HepG2 (cell line): Measurements from ENCODE around the gene ITCH. TPM values are rescaled to one million over a fixed set of nuclear protein-coding genes. Genes with fewer than 3 reads are reported as not detected.

ENCODE experiments used
- CBFB ChIP-seq: sonication (generic); formaldehyde crosslinking; IDR thresholded peaks from 2 replicates; pipeline ENCODE4 v1.4.0; 2020; ENCODE audit warnings: missing genetic modification reagents
- CEBPB ChIP-seq: IDR thresholded peaks from 2 replicates; pipeline ENCODE4 v1.6.1; 2011; ENCODE audit warnings: low read depth, low read length, improper control_type of control experiment, borderline replicate concordance
- CREM ChIP-seq, 2 experiments: sonication (generic) in 1 of 2; formaldehyde crosslinking in 1 of 2; IDR thresholded peaks; 2 replicates each; pipeline versions ENCODE4 v1.4.0 to v1.6.1; 2016 to 2020; ENCODE audit warnings: antibody characterized with exemption in 1 of 2, mild to moderate bottlenecking in 1 of 2, missing genetic modification reagents in 1 of 2
- FOXO1 ChIP-seq: sonication (generic); formaldehyde crosslinking; IDR thresholded peaks from 2 replicates; pipeline ENCODE4 v1.4.0; 2020; ENCODE audit warnings: missing genetic modification reagents
- GABPB1 ChIP-seq: IDR thresholded peaks from 2 replicates; pipeline ENCODE4 v1.6.1; 2016; ENCODE audit warnings: mild to moderate bottlenecking, missing genetic modification reagents, moderate library complexity, missing compliant biosample characterization
- HDAC6 ChIP-seq: fragments of 200-600 bp; sonication (generic); IDR thresholded peaks from 2 replicates; pipeline ENCODE4 v1.7.0; 2017; ENCODE audit warnings: mild to moderate bottlenecking, antibody characterized with exemption, low read length, low read depth
- HIVEP1 ChIP-seq: sonication (generic); formaldehyde crosslinking; IDR thresholded peaks from 2 replicates; pipeline ENCODE4 v1.4.0; 2020; ENCODE audit warnings: mild to moderate bottlenecking, missing genetic modification reagents
- KMT2A ChIP-seq: sonication (generic); formaldehyde crosslinking; IDR thresholded peaks from 2 replicates; pipeline ENCODE4 v1.4.0; 2020; ENCODE audit warnings: missing genetic modification reagents
- NFKB2 ChIP-seq: sonication (generic); formaldehyde crosslinking; IDR thresholded peaks from 2 replicates; pipeline ENCODE4 v1.4.0; 2020; ENCODE audit warnings: missing genetic modification reagents, borderline replicate concordance
- NFYC ChIP-seq: IDR thresholded peaks from 2 replicates; pipeline ENCODE4 v1.6.1; 2016; ENCODE audit warnings: missing genetic modification reagents, missing compliant biosample characterization
- RBM22 ChIP-seq: fragments of 200-400 bp; formaldehyde crosslinking; optimal IDR thresholded peaks from 2 replicates; pipeline ENCODE3; 2017; ENCODE audit warnings: mild to moderate bottlenecking, low read length, moderate library complexity
- RCOR2 ChIP-seq: IDR thresholded peaks from 2 replicates; pipeline ENCODE4 v1.6.1; 2016; ENCODE audit warnings: missing biosample characterization, missing genetic modification reagents
- SNAI1 ChIP-seq: sonication (generic); formaldehyde crosslinking; IDR thresholded peaks from 2 replicates; pipeline ENCODE4 v1.5.0; 2020; ENCODE audit warnings: mild to moderate bottlenecking, missing genetic modification reagents, borderline replicate concordance
- TCF7L2 ChIP-seq: IDR thresholded peaks from 2 replicates; pipeline ENCODE4 v1.6.1; 2011; ENCODE audit warnings: mild to moderate bottlenecking, low read depth, low read length, moderate library complexity
- TEAD2 ChIP-seq: sonication (generic); formaldehyde crosslinking; IDR thresholded peaks from 2 replicates; pipeline ENCODE4 v1.9.0; 2021; ENCODE audit warnings: missing genetic modification reagents
- ZFP36 ChIP-seq: fragments of 150-350 bp; IDR thresholded peaks from 2 replicates; pipeline ENCODE4 v1.6.1; 2018; ENCODE audit warnings: borderline replicate concordance, low read length, low read depth; ENCODE audit not compliant: partially characterized antibody
- ZFYVE20 ChIP-seq: sonication (generic); formaldehyde crosslinking; IDR thresholded peaks from 2 replicates; pipeline ENCODE4 v1.8.0; 2023; ENCODE audit warnings: low read depth, mild to moderate bottlenecking, moderate library complexity, missing genetic modification reagents, borderline replicate concordance
- ZKSCAN8 ChIP-seq: IDR thresholded peaks from 2 replicates; pipeline ENCODE4 v1.6.1; 2016; ENCODE audit warnings: borderline replicate concordance, missing genetic modification reagents, missing compliant biosample characterization
- ZNF207 ChIP-seq: fragments of 450-650 bp; IDR thresholded peaks from 2 replicates; pipeline ENCODE4 v1.6.1; 2016; ENCODE audit warnings: antibody characterized with exemption, borderline replicate concordance
- ZNF224 ChIP-seq: sonication (generic); formaldehyde crosslinking; IDR thresholded peaks from 2 replicates; pipeline ENCODE4 v1.5.0; 2020; ENCODE audit warnings: mild to moderate bottlenecking, missing genetic modification reagents
- ZNF335 ChIP-seq: sonication (generic); formaldehyde crosslinking; IDR thresholded peaks from 2 replicates; pipeline ENCODE4 v1.4.0; 2020; ENCODE audit warnings: missing genetic modification reagents
- ZNF484 ChIP-seq: sonication (generic); formaldehyde crosslinking; IDR thresholded peaks from 2 replicates; pipeline ENCODE4 v1.5.1; 2020; ENCODE audit warnings: mild to moderate bottlenecking, low read depth, missing genetic modification reagents, borderline replicate concordance
- ZNF501 ChIP-seq: sonication (generic); formaldehyde crosslinking; IDR thresholded peaks from 2 replicates; pipeline ENCODE4 v1.5.1; 2020; ENCODE audit warnings: mild to moderate bottlenecking, moderate library complexity, missing genetic modification reagents
- ZNF713 ChIP-seq: sonication (generic); formaldehyde crosslinking; IDR thresholded peaks from 2 replicates; pipeline ENCODE4 v1.4.0; 2020; ENCODE audit warnings: mild to moderate bottlenecking, missing genetic modification reagents
- ZNF850 ChIP-seq: sonication (generic); formaldehyde crosslinking; conservative IDR thresholded peaks from 2 replicates; pipeline ENCODE4 v1.9.0; 2021; ENCODE audit warnings: mild to moderate bottlenecking, missing genetic modification reagents
- polyA plus RNA-seq, 8 experiments: library from polyadenylated mRNA; depleted of rRNA in 3 of 8; stranded (reverse) in 7 of 8; unstranded in 1 of 8; fragments of >200 nt; fragmentation: Illumina TruSeq in 4 of 8; extraction: Trizol in 4 of 8; gene quantifications; 2 replicates each; pipeline versions ENCODE4 v1.2.1 to v1.2.3, GENCODE V29; 2011 to 2016; ENCODE audit warnings: low read depth in 4 of 8, missing spikeins in 1 of 8, mixed read lengths in 1 of 8; ENCODE audit not compliant: insufficient read depth in 1 of 8
- total RNA-seq, 5 experiments: library from RNA; depleted of rRNA; stranded (reverse); fragments of >200 nt; fragmentation: Illumina TruSeq; extraction: Trizol; gene quantifications; 2 replicates each; pipeline ENCODE4 v1.2.3, GENCODE V29; 2016; ENCODE audit warnings: low read depth in 1 of 5
- TF ChIP-seq, protein P1 (sequence below): sonication (generic); formaldehyde crosslinking; IDR thresholded peaks from 2 replicates; pipeline ENCODE4 v1.4.0; 2020; ENCODE audit warnings: missing genetic modification reagents
- TF ChIP-seq, protein P2 (sequence below): sonication (generic); formaldehyde crosslinking; IDR thresholded peaks from 2 replicates; pipeline ENCODE4 v1.4.0; 2020; ENCODE audit warnings: mild to moderate bottlenecking, missing genetic modification reagents

Gene ITCH
- total and polyA plus RNA-seq, 2 of the 13 experiments (the other 11 are each of a cell fraction or from before 2014, with no cell fraction given): 20.5 to 112 TPM

GRCh38 chr20:34334654-34335407 lies 28.2 kb upstream of the ITCH start (continued):
- TF ChIP-seq ZNF850 (CRISPR knock-in tag) (no peak), ZKSCAN8 (peak; percentile 60; the same call in 1 of the 2 replicates), ZNF501 (no peak), GABPB1 (no peak), RCOR2 (CRISPR knock-in tag) (peak; percentile 91), ZNF224 (CRISPR knock-in tag) (no peak), CEBPB (no peak), NFYC (CRISPR knock-in tag) (no peak), ZFP36 (no peak), SNAI1 (CRISPR knock-in tag) (no peak), ZNF207 (no peak), ZFYVE20 (CRISPR knock-in tag) (no peak), ZNF713 (CRISPR knock-in tag) (no peak), NFKB2 (CRISPR knock-in tag) (peak; percentile 26; the same call in 1 of the 2 replicates), HIVEP1 (CRISPR knock-in tag) (no peak), KMT2A (CRISPR knock-in tag) (0 out of 2 replicates have a peak, but pooled peaks have one; percentile 18), HDAC6 (no peak), CREM (IDR thresholded peaks at IDR 0.05) (0 out of 2 replicates have a peak, but pooled peaks have one; percentile 14), CREM (CRISPR knock-in tag; IDR thresholded peaks at IDR 0.05) (no peak), ZNF484 (no peak), TEAD2 (no peak), RBM22 (no peak), FOXO1 (CRISPR knock-in tag) (no peak; the same call in none of the 2 replicates), TCF7L2 (no peak), ZNF335 (CRISPR knock-in tag) (no peak), CBFB (CRISPR knock-in tag) (no peak)
- TF ChIP-seq, protein P1, sequence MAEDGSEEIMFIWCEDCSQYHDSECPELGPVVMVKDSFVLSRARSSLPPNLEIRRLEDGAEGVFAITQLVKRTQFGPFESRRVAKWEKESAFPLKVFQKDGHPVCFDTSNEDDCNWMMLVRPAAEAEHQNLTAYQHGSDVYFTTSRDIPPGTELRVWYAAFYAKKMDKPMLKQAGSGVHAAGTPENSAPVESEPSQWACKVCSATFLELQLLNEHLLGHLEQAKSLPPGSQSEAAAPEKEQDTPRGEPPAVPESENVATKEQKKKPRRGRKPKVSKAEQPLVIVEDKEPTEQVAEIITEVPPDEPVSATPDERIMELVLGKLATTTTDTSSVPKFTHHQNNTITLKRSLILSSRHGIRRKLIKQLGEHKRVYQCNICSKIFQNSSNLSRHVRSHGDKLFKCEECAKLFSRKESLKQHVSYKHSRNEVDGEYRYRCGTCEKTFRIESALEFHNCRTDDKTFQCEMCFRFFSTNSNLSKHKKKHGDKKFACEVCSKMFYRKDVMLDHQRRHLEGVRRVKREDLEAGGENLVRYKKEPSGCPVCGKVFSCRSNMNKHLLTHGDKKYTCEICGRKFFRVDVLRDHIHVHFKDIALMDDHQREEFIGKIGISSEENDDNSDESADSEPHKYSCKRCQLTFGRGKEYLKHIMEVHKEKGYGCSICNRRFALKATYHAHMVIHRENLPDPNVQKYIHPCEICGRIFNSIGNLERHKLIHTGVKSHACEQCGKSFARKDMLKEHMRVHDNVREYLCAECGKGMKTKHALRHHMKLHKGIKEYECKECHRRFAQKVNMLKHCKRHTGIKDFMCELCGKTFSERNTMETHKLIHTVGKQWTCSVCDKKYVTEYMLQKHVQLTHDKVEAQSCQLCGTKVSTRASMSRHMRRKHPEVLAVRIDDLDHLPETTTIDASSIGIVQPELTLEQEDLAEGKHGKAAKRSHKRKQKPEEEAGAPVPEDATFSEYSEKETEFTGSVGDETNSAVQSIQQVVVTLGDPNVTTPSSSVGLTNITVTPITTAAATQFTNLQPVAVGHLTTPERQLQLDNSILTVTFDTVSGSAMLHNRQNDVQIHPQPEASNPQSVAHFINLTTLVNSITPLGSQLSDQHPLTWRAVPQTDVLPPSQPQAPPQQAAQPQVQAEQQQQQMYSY (CRISPR knock-in tag): no peak
- TF ChIP-seq, protein P2, sequence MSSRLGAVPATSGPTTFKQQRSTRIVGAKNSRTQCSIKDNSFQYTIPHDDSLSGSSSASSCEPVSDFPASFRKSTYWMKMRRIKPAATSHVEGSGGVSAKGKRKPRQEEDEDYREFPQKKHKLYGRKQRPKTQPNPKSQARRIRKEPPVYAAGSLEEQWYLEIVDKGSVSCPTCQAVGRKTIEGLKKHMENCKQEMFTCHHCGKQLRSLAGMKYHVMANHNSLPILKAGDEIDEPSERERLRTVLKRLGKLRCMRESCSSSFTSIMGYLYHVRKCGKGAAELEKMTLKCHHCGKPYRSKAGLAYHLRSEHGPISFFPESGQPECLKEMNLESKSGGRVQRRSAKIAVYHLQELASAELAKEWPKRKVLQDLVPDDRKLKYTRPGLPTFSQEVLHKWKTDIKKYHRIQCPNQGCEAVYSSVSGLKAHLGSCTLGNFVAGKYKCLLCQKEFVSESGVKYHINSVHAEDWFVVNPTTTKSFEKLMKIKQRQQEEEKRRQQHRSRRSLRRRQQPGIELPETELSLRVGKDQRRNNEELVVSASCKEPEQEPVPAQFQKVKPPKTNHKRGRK (CRISPR knock-in tag): no peak
